SK-N-SH (cell line): Measurements from ENCODE around the gene GHRH. TPM values are rescaled to one million over a fixed set of nuclear protein-coding genes. Genes with fewer than 3 reads are reported as not detected.

Experiments
- CTCF ChIA-PET: fragments of 300-600, 350-600 bp; formaldehyde crosslinking; extraction: SDS; loops from one replicate; lab custom pipeline; 2021; lab: Yijun Ruan, JAX
- POLR2A ChIA-PET: fragments of 350-600 bp; sonication (Branson Sonifier 250); formaldehyde crosslinking; extraction: SDS; loops from one replicate; lab custom pipeline; 2020; ENCODE audit warnings: antibody characterized with exemption, inconsistent platforms; lab: Yijun Ruan, JAX
- DNase-seq: peaks from one replicate; pipeline ENCODE4 v3.0.0; 2012
- H2AFZ ChIP-seq: fragments of 200-600 bp; sonication (generic); 2 replicates; pipeline ENCODE4 v1.8.1; 2016; ENCODE audit warnings: antibody characterized with exemption, mild to moderate bottlenecking, low read depth
- H3F3A ChIP-seq: fragments of 200-600 bp; sonication (generic); replicated peaks from 2 replicates; pipeline ENCODE3; 2016; ENCODE audit warnings: antibody characterized with exemption, mild to moderate bottlenecking; ENCODE audit not compliant: insufficient read depth
- H3K27ac ChIP-seq, 2 experiments: fragments of 200-500 bp in 1 of 2; fragments of 200-600 bp in 1 of 2; sonication (Bioruptor generic) in 1 of 2; sonication (generic), shearing (Covaris generic) in 1 of 2; 2 replicates each; pipeline versions ENCODE4 v1.5.1 to v1.6.1; 2014 to 2016; ENCODE audit warnings: low read depth in 2 of 2, inconsistent platforms in 1 of 2, low read length in 1 of 2, mild to moderate bottlenecking in 1 of 2, mixed read lengths in 1 of 2
- H3K27me3 ChIP-seq: fragments of 200-600 bp; sonication (generic), shearing (Covaris generic); 2 replicates; pipeline ENCODE4 v1.6.1; 2016; ENCODE audit warnings: mixed run types; ENCODE audit not compliant: insufficient read depth
- H3K36me3 ChIP-seq, 2 experiments: fragments of 200-500 bp in 1 of 2; fragments of 200-600 bp in 1 of 2; sonication (Bioruptor generic) in 1 of 2; sonication (generic) in 1 of 2; replicated peaks in 1 of 2; 2 replicates each; pipeline versions ENCODE3 to v1.5.1; 2014 to 2016; ENCODE audit warnings: low read length in 1 of 2, mild to moderate bottlenecking in 1 of 2; ENCODE audit not compliant: insufficient read depth in 2 of 2, control insufficient read depth in 1 of 2
- H3K4me1 ChIP-seq, 2 experiments: fragments of 200-500 bp in 1 of 2; fragments of 200-600 bp in 1 of 2; sonication (Bioruptor generic) in 1 of 2; sonication (generic), shearing (Covaris generic) in 1 of 2; 2 replicates each; pipeline versions ENCODE4 v1.5.1 to v1.6.1; 2014 to 2016; ENCODE audit warnings: low read depth in 1 of 2, low read length in 1 of 2, mixed run types in 1 of 2; ENCODE audit not compliant: insufficient read depth in 2 of 2, control insufficient read depth in 1 of 2
- H3K4me2 ChIP-seq: fragments of 200-600 bp; sonication (generic), shearing (Covaris generic); 2 replicates; pipeline ENCODE4 v1.6.1; 2017; ENCODE audit warnings: mixed run types
- H3K4me3 ChIP-seq, 2 experiments: fragments of 200-500 bp in 1 of 2; fragments of 200-600 bp in 1 of 2; sonication (Bioruptor generic) in 1 of 2; sonication (generic), shearing (Covaris generic) in 1 of 2; 2 replicates each; pipeline versions ENCODE4 v1.5.1 to v1.8.1; 2014 to 2016; ENCODE audit warnings: low read depth in 2 of 2, inconsistent platforms in 1 of 2, low read length in 1 of 2, mild to moderate bottlenecking in 1 of 2, mixed read lengths in 1 of 2, moderate library complexity in 1 of 2
- H3K79me2 ChIP-seq: fragments of 200-600 bp; sonication (generic); 2 replicates; pipeline ENCODE4 v1.8.1; 2017; ENCODE audit warnings: mild to moderate bottlenecking; ENCODE audit not compliant: insufficient read depth
- H3K9ac ChIP-seq: fragments of 200-600 bp; sonication (generic); 2 replicates; pipeline ENCODE4 v1.6.1; 2017; ENCODE audit warnings: mixed run types
- H3K9me2 ChIP-seq: fragments of 200-600 bp; sonication (generic); 2 replicates; pipeline ENCODE4 v1.6.1; 2017; ENCODE audit warnings: mixed run types
- H3K9me3 ChIP-seq: fragments of 200-600 bp; sonication (generic); 2 replicates; pipeline ENCODE4 v1.6.1; 2017; ENCODE audit warnings: mixed run types, mild to moderate bottlenecking, moderate library complexity
- H4K20me1 ChIP-seq: fragments of 200-600 bp; sonication (generic); 2 replicates; pipeline ENCODE4 v1.6.1; 2017; ENCODE audit warnings: mild to moderate bottlenecking, mixed run types; ENCODE audit not compliant: insufficient read depth
- CHD2 ChIP-seq: fragments of 150-350 bp; IDR thresholded peaks from 2 replicates; pipeline ENCODE4 v1.6.1; 2018; ENCODE audit warnings: low read length; ENCODE audit not compliant: partially characterized antibody
- ELF1 ChIP-seq: IDR thresholded peaks from 2 replicates; pipeline ENCODE4 v1.4.0; 2012
- EP300 ChIP-seq, 2 experiments: IDR thresholded peaks; 2 replicates each; pipeline versions ENCODE4 v1.4.0 to v1.6.1; 2012; ENCODE audit warnings: borderline replicate concordance in 1 of 2, low read depth in 1 of 2, low read length in 1 of 2
- FOSL2 ChIP-seq: IDR thresholded peaks from 2 replicates; pipeline ENCODE4 v1.4.0; 2012; ENCODE audit warnings: low read depth, mild to moderate bottlenecking, moderate library complexity, borderline replicate concordance
- FOXJ3 ChIP-seq: sonication (generic); formaldehyde crosslinking; IDR thresholded peaks from 2 replicates; pipeline ENCODE4 v1.5.1; 2020; ENCODE audit warnings: mild to moderate bottlenecking, missing genetic modification reagents
- GABPA ChIP-seq: IDR thresholded peaks from 2 replicates; pipeline ENCODE4 v1.4.0; 2012; ENCODE audit warnings: low read depth, mild to moderate bottlenecking
- GATA2 ChIP-seq: sonication (generic); formaldehyde crosslinking; IDR thresholded peaks from 2 replicates; pipeline ENCODE4 v1.5.0; 2020; ENCODE audit warnings: mild to moderate bottlenecking, missing genetic modification reagents
- JUND ChIP-seq: IDR thresholded peaks from 2 replicates; pipeline ENCODE4 v1.4.0; 2012
- MEF2A ChIP-seq: IDR thresholded peaks from 2 replicates; pipeline ENCODE4 v1.4.0; 2012; ENCODE audit warnings: low read depth, borderline replicate concordance
- NFIC ChIP-seq: IDR thresholded peaks from 2 replicates; pipeline ENCODE4 v1.4.0; 2012; ENCODE audit warnings: borderline replicate concordance
- NRF1 ChIP-seq: IDR thresholded peaks from 2 replicates; pipeline ENCODE4 v1.6.1; 2012; ENCODE audit warnings: low read depth, mild to moderate bottlenecking, low read length
- RCOR1 ChIP-seq: fragments of 150-350 bp; IDR thresholded peaks from 2 replicates; pipeline ENCODE4 v1.6.1; 2017; ENCODE audit warnings: antibody characterized with exemption, low read length
- RFX5 ChIP-seq: IDR thresholded peaks from 2 replicates; pipeline ENCODE4 v1.6.1; 2012; ENCODE audit warnings: mild to moderate bottlenecking, improper control_type of control experiment, low read length
- RXRA ChIP-seq: IDR thresholded peaks from 2 replicates; pipeline ENCODE4 v1.4.0; 2012; ENCODE audit warnings: low read depth, mild to moderate bottlenecking, borderline replicate concordance
- SIN3A ChIP-seq: IDR thresholded peaks from 2 replicates; pipeline ENCODE4 v1.6.1; 2012; ENCODE audit warnings: low read depth, mild to moderate bottlenecking, low read length, moderate library complexity, borderline replicate concordance
- SMC3 ChIP-seq: IDR thresholded peaks from 2 replicates; pipeline ENCODE4 v1.6.1; 2012; ENCODE audit warnings: low read depth, low read length, improper control_type of control experiment
- TAF1 ChIP-seq: IDR thresholded peaks from 2 replicates; pipeline ENCODE4 v1.6.1; 2012; ENCODE audit warnings: low read depth, mild to moderate bottlenecking, low read length, moderate library complexity, borderline replicate concordance
- TEAD4 ChIP-seq: IDR thresholded peaks from 2 replicates; pipeline ENCODE4 v1.4.0; 2012; ENCODE audit warnings: mild to moderate bottlenecking, borderline replicate concordance; ENCODE audit not compliant: insufficient read depth
- USF1 ChIP-seq: IDR thresholded peaks from 2 replicates; pipeline ENCODE4 v1.4.0; 2012; ENCODE audit warnings: low read depth, borderline replicate concordance
- YY1 ChIP-seq: IDR thresholded peaks from 2 replicates; pipeline ENCODE4 v1.4.0; 2012; ENCODE audit warnings: low read depth, mild to moderate bottlenecking
- WGBS: methylation state at CpG from one replicate; pipeline ENCODE4 v1.1.6; 2017; ENCODE audit warnings: low lambda C conversion rate; 5-methylcytosine and 5-hydroxymethylcytosine counted together
- polyA plus RNA-seq, 3 experiments: library from polyadenylated mRNA; depleted of rRNA; stranded (reverse); fragments of >200 nt; gene quantifications; 2 replicates each; pipeline ENCODE4 v1.2.3, GENCODE V29; 2012
- TF ChIP-seq, protein P1 (sequence below): IDR thresholded peaks from 2 replicates; pipeline ENCODE4; 2012
- TF ChIP-seq, protein P2 (sequence below): IDR thresholded peaks from 2 replicates; pipeline ENCODE4 v1.4.0; 2012; ENCODE audit warnings: low read depth
- TF ChIP-seq, protein P3 (sequence below): IDR thresholded peaks from 2 replicates; pipeline ENCODE4 v1.4.0; 2012; ENCODE audit warnings: low read depth, borderline replicate concordance

Gene GHRH
- polyA plus RNA-seq, 1 of the 3 experiments (the other 2 are of a cell fraction): not detected

DNA sequence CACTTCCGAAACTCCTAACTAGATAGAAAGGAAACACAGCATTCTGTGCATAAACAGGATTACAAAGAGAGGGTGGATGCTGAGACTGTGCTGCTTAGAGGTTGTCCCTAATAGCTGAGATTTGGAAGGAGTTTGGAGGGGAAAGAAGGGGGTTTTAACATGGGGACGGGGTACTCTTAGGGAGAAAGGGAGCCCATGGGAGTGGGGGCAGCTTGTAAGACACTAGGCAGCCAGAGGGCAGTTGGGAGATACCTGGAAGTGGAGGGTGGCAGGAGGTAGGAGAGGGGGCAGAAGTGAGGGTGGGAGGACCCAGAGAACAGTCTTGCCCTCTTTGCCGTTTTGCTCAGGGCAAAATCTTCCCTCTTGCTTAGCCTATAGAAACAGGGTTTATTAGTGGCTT, 44.2 kb upstream of the GHRH start:
- Histone ChIP-seq H4K20me1 (no peaks in the 10 kb centered on the region), H3K9ac (no peak overlapping the region), H3K4me2 (no peak overlapping the region), H3K4me3 (no peak overlapping the region), H2AFZ (no peak overlapping the region), H3K27me3 (no peaks in the 10 kb centered on the region), H3K36me3 (peaks cover 32 to 38% of the 10 kb centered on the region in 2 experiments), H3F3A (no peaks in the 10 kb centered on the region), H3K79me2 (peaks cover 40% of the 10 kb centered on the region), H3K9me3 (no peaks in the 10 kb centered on the region), H3K27ac (no peak overlapping the region), H3K9me2 (no peaks in the 10 kb centered on the region), H3K4me1 (peaks cover 0 to 20% of the 10 kb centered on the region in 2 experiments; a peak in 1 of 4 replicates)
- CTCF ChIA-PET: interaction anchor here (1.1 to 1.3 kb wide), 2 partner anchors 9 to 110 kb away, joined by 3 to 5 read pairs; no protein-coding TSS in a partner anchor
- TF ChIP-seq CHD2: no peak
- TF ChIP-seq NFIC: no peak
- no peak for TF ChIP-seq ELF1
- TF ChIP-seq FOXJ3 (CRISPR knock-in tag): no peak
- TF ChIP-seq, protein P1, sequence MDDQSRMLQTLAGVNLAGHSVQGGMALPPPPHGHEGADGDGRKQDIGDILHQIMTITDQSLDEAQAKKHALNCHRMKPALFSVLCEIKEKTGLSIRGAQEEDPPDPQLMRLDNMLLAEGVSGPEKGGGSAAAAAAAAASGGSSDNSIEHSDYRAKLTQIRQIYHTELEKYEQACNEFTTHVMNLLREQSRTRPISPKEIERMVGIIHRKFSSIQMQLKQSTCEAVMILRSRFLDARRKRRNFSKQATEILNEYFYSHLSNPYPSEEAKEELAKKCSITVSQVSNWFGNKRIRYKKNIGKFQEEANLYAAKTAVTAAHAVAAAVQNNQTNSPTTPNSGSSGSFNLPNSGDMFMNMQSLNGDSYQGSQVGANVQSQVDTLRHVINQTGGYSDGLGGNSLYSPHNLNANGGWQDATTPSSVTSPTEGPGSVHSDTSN: no peak
- TF ChIP-seq GABPA: no peak
- TF ChIP-seq YY1: no peak
- TF ChIP-seq RFX5: no peak
- TF ChIP-seq FOSL2: no peak
- TF ChIP-seq SMC3: no peak
- no peak for DNase-seq
- POLR2A ChIA-PET: no interaction called here
- WGBS: 95% methylated on average over 3 of the region's 3 CpGs

DNA sequence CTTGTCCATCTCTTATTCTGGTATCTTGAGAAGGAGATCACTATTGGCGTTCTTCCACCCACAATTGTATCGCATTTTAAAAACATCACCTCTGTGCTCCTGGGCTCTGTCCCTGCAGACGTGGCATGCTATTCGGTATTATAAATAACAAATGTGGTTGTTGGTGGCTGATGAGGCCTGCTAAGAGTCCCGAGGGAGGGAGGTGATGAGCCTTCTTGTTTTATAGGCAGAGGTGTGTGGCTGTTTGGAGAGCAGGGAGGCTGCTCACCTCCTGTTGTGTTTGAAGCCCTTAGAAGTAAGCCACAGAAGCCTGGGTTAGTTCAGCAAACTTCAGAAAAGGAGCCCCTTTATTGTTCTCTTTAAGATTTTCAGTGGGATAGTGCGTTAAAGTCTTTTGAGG, 43.5 kb upstream of the GHRH start:
- Histone ChIP-seq H3K27ac (no peak overlapping the region; a peak in 1 of 4 replicates), H3K79me2 (peaks cover 40% of the 10 kb centered on the region)
- no peak for TF ChIP-seq TAF1
- TF ChIP-seq, protein P1: no peak
- TF ChIP-seq EP300 (IDR thresholded peaks at IDR 0.05; ENCODE audit: borderline replicate concordance in 1 of 2, low read depth in 1 of 2, low read length in 1 of 2): no peak
- no peak for TF ChIP-seq FOXJ3 (CRISPR knock-in tag)
- TF ChIP-seq GATA2: no peak
- TF ChIP-seq, protein P2, sequence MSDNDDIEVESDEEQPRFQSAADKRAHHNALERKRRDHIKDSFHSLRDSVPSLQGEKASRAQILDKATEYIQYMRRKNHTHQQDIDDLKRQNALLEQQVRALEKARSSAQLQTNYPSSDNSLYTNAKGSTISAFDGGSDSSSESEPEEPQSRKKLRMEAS: no peak
- TF ChIP-seq RXRA: no peak
- no peak for TF ChIP-seq MEF2A
- TF ChIP-seq, protein P3, sequence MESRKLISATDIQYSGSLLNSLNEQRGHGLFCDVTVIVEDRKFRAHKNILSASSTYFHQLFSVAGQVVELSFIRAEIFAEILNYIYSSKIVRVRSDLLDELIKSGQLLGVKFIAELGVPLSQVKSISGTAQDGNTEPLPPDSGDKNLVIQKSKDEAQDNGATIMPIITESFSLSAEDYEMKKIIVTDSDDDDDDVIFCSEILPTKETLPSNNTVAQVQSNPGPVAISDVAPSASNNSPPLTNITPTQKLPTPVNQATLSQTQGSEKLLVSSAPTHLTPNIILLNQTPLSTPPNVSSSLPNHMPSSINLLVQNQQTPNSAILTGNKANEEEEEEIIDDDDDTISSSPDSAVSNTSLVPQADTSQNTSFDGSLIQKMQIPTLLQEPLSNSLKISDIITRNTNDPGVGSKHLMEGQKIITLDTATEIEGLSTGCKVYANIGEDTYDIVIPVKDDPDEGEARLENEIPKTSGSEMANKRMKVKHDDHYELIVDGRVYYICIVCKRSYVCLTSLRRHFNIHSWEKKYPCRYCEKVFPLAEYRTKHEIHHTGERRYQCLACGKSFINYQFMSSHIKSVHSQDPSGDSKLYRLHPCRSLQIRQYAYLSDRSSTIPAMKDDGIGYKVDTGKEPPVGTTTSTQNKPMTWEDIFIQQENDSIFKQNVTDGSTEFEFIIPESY: no peak
- TF ChIP-seq JUND: no peak
- no peak for TF ChIP-seq NRF1
- TF ChIP-seq RCOR1: no peak
- no peak for TF ChIP-seq USF1
- no peak for TF ChIP-seq TEAD4
- no peak for TF ChIP-seq SIN3A

More for the DNA sequence above, 43.5 kb upstream of the GHRH start:
- no peaks in the 10 kb centered on the region for H3F3A ChIP-seq
- WGBS: 93% methylated on average over 6 of the region's 6 CpGs
- ChIA-PET CTCF (interaction anchor here (1.1 kb wide), 1 partner anchor 8 kb away, joined by 5 read pairs; no protein-coding TSS in a partner anchor), POLR2A (interaction anchor here (0.6 kb wide), 1 partner anchor 106 kb away, joined by 3 read pairs; no protein-coding TSS in a partner anchor)
- no peak overlapping the region for H3K4me3 ChIP-seq
- H3K4me2 ChIP-seq: no peak overlapping the region
- H3K36me3 ChIP-seq: peaks cover 32 to 34% of the 10 kb centered on the region in 2 experiments
- no peak overlapping the region for H3K9ac ChIP-seq
- no peaks in the 10 kb centered on the region for H4K20me1 ChIP-seq
- DNase-seq: no peak
- H3K9me2 ChIP-seq: no peaks in the 10 kb centered on the region
- H2AFZ ChIP-seq: no peak overlapping the region
- H3K27me3 ChIP-seq: no peaks in the 10 kb centered on the region
- peaks cover 0 to 17% of the 10 kb centered on the region in 2 experiments; a peak in 1 of 4 replicates for H3K4me1 ChIP-seq
- no peaks in the 10 kb centered on the region for H3K9me3 ChIP-seq
